A375 (cell line): ENCODE results near the gene TANGO6. TPM values are rescaled to one million over a fixed set of nuclear protein-coding genes. Genes with fewer than 3 reads are reported as not detected.

Experiments used
- small RNA-seq: library from RNA; depleted of rRNA; stranded (forward); fragments of <200 nt; gene quantifications from one replicate; pipeline ENCODE3, GENCODE V24; 2014
- total RNA-seq: library from RNA; depleted of rRNA; stranded (reverse); fragments of >200 nt; shearing (Covaris generic); gene quantifications from 2 replicates; pipeline ENCODE4 v1.2.3, GENCODE V29; 2014; rRNA removed

TANGO6 gene
- 13.2 and 15.8 TPM in 2 replicates for total RNA-seq

GRCh38 chr16:68843482-68844210 is at the start of gene TANGO6:
Gene TANGO6 (plus strand): TSS chr16:68843531. CDS start chr16:68843618, 87 bp downstream.

GRCh38 chr16:69105501-69106361 is 262.4 kb downstream of the TANGO6 start, which contains the start of gene HAS3:
Gene HAS3 (plus strand): TSS chr16:69105653. CDS start chr16:69109396, 3,743 bp downstream.

GRCh38 chr16:69132424-69133252 is 289.3 kb downstream of the TANGO6 start, which contains the start of the genes CHTF8 and UTP4:
Gene CHTF8 (minus strand): TSS chr16:69132588. CDS start chr16:69121458, 11,130 bp downstream.
Gene UTP4 (plus strand): TSS chr16:69132649. CDS start chr16:69133460, 811 bp downstream.

Small RNA genes lying within 50 kb of the gene (small RNA-seq; reads per million reads assigned to genes)
- gene RF00019: not detected
- not detected for gene RF00066
- not detected for gene RNU6-898P

Other genes starting within 250 kb of the TANGO6 start
- gene CDH3, start 198.2 kb upstream of the TANGO6 start, total RNA-seq: 1.2 and 2.0 TPM in 2 replicates
- 0.08 TPM in 1 of 2 replicates, not detected in the other for gene CDH1, start 106.2 kb upstream of the TANGO6 start, total RNA-seq